Mucosa of descending colon (tissue), 3 donors: ENCODE results near the gene ZNF280D. TPM values are rescaled to one million over a fixed set of nuclear protein-coding genes. Genes with fewer than 3 reads are reported as not detected.

Experiments used
- ATAC-seq: fragments of 200-7000 bp; cut with Tn5 transposase; one replicate; pipeline ENCODE4 v1.9.1; 2020; ENCODE audit warnings: mild to moderate bottlenecking, moderate library complexity
- DNase-seq, 3 donors: peaks; one replicate each; pipeline ENCODE4 v3.0.0-alpha.2; 2020
- H3K36me3 ChIP-seq: fragments of 200-600 bp; one replicate; pipeline ENCODE4 v1.8.0; 2021; ENCODE audit warnings: low read depth, mild to moderate bottlenecking
- H3K4me1 ChIP-seq: fragments of 200-600 bp; one replicate; pipeline ENCODE4 v1.8.0; 2021; ENCODE audit warnings: low read depth, mild to moderate bottlenecking
- H3K4me3 ChIP-seq: fragments of 200-600 bp; one replicate; pipeline ENCODE4 v1.8.0; 2021; ENCODE audit warnings: mild to moderate bottlenecking
- H3K9me3 ChIP-seq: fragments of 200-600 bp; one replicate; pipeline ENCODE4 v1.8.0; 2021; ENCODE audit warnings: mild to moderate bottlenecking
- intact Hi-C, 2 donors: fragments of 100-400 bp; cut with DNase I in 1 of 2; cut with micrococcal nuclease in 1 of 2; formaldehyde crosslinking; loops; one replicate each; pipeline versions ENCODE4 v1.11.0 to v1.11.1; 2022; cut with DNase I, micrococcal nuclease
- total RNA-seq, 3 donors: library from RNA; stranded (reverse); fragmentation: NEBNext Ultra II Directional in 2 of 3; extraction: Animal tissue kit (Norgen Biotek cat#: 25700) in 2 of 3; gene quantifications; one replicate each; pipeline versions ENCODE4 v1.2.1 to v1.2.4, GENCODE V29; 2021 to 2023
- TF ChIP-seq, protein P1 (sequence below): fragments of 200-600 bp; IDR thresholded peaks from one replicate; pipeline ENCODE4 v1.8.0; 2022; ENCODE audit warnings: antibody characterized with exemption, mild to moderate bottlenecking
- donor health status: DM: no; HTN: no; CAD: no; lungs with moderate emphysema.
- donor health status: DM: no; HTN: no; CAD: no.
- donor health status: DM: no; HTN: yes; CAD: no.

Gene ZNF280D
- total RNA-seq, 3 donors from 2014 or later = 29.6 to 51.0 (median 39.8) TPM

DNA sequence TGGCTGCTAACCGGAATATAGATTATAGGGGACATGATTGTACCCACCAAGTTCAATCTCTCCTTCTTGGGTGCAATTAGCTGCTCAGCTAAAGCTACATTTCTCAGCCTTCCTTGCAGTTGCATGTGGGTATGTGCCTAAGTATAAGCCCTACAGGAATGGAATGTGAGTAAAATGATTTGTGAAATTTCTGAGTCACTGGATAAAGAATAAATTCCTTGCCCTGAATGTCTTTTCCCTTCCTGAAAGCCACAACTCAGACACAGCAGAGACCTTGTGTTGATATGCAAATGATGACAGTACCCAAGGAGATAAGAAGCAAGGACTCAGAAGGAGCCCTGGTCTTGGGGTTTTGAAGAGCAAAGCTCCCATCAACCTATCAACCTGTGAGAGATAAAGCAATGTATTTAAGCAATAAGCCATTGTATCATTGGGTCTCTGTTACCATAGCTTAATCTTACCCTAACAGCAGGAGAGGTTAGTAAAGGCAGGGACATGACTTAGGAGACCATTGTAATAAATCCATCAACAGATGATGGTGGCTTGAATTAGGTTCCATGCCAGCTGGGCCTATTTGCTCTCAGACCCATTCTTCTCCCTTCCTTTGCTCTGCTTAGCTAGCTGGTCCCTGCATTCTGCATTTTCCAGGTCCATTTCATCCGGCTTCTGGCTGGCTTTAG lies 25.6 kb upstream of the ZNF280D start:
- TF ChIP-seq, protein P1, sequence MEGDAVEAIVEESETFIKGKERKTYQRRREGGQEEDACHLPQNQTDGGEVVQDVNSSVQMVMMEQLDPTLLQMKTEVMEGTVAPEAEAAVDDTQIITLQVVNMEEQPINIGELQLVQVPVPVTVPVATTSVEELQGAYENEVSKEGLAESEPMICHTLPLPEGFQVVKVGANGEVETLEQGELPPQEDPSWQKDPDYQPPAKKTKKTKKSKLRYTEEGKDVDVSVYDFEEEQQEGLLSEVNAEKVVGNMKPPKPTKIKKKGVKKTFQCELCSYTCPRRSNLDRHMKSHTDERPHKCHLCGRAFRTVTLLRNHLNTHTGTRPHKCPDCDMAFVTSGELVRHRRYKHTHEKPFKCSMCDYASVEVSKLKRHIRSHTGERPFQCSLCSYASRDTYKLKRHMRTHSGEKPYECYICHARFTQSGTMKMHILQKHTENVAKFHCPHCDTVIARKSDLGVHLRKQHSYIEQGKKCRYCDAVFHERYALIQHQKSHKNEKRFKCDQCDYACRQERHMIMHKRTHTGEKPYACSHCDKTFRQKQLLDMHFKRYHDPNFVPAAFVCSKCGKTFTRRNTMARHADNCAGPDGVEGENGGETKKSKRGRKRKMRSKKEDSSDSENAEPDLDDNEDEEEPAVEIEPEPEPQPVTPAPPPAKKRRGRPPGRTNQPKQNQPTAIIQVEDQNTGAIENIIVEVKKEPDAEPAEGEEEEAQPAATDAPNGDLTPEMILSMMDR = no peak
- Histone ChIP-seq H3K9me3 (no peaks in the 10 kb centered on the region), H3K4me1 (no peaks in the 10 kb centered on the region), H3K4me3 (no peak overlapping the region), H3K36me3 (no peaks in the 10 kb centered on the region)
- no peak for DNase-seq
- no peak for ATAC-seq
- intact Hi-C loops = no loop called here

DNA sequence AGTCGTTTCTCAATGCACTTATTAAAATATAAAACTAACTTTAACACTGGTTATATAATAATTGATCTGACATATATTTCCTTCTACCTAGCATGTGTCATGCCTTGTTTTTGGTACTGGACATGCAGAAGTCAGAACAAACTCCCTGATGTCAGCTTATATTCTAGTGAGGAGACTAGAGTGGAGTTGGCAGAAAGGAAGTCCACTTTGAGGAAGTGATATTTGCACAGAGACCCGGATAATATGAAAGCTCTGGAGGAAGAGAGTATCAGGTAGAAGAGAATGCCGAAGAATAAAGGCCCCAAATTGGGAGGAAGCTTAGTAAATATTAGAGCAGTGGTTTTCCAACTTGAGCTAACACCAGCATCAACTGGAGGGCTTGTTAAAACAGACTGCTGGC lies 24.6 kb upstream of the ZNF280D start:
- intact Hi-C loops = no loop called here
- ATAC-seq (no peak), DNase-seq (no peak)
- H3K36me3 ChIP-seq = no peaks in the 10 kb centered on the region
- H3K4me3 ChIP-seq = no peak overlapping the region
- TF ChIP-seq, protein P1 = no peak
- H3K4me1 ChIP-seq = no peaks in the 10 kb centered on the region
- no peaks in the 10 kb centered on the region for H3K9me3 ChIP-seq

DNA sequence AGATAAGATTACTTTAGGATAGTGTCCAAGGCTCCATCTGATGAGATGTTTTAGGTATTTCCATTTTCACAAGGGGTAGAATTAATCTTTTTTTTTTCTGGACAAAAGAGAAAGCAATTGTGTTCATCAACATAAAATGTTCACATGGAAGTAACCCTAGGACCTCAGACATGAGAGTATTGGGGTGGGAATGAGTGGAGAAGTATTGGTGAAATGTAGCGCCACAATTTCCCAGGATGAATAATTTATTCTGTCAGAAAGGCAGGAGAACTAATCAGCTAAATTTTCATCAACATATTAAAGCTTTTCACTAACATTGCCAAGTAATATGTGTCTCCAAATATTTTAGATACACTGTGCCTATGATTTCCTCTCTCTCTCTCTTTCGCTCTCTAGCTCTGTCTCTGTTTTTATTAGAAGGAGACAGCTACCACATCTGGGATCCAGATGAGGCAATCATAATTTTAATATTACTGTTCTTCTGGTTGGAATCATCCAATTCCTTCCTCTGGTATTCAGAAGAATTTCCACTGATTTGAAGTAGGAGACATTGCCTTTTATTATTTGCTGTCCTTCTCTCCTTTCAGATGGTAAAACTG lies 21.6 kb upstream of the ZNF280D start:
- Histone ChIP-seq H3K36me3 (no peaks in the 10 kb centered on the region), H3K4me3 (no peak overlapping the region), H3K4me1 (no peaks in the 10 kb centered on the region), H3K9me3 (no peaks in the 10 kb centered on the region)
- TF ChIP-seq, protein P1 = no peak
- DNase-seq = no peak
- intact Hi-C loops = no loop called here
- ATAC-seq = no peak

DNA sequence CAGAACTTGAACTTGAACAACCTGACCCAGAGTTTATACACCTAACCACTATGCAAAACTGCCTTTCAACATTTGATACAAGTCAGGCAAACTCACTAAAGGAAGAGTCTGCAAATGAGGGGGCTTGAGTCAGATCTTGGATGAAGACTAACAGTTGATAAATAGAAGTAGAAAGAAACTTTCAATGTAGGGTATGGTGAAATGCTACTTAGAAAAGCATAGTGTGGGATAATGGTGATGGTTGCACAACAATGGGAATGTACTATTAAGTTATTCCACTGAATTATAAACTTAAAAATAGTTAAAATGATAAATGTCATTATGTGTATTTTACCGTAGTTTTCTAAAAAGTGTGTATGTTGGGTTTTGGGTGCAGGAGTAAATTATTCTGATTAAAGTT lies 19.7 kb upstream of the ZNF280D start:
- DNase-seq = no peak
- TF ChIP-seq, protein P1 = no peak
- no peak for ATAC-seq

DNA sequence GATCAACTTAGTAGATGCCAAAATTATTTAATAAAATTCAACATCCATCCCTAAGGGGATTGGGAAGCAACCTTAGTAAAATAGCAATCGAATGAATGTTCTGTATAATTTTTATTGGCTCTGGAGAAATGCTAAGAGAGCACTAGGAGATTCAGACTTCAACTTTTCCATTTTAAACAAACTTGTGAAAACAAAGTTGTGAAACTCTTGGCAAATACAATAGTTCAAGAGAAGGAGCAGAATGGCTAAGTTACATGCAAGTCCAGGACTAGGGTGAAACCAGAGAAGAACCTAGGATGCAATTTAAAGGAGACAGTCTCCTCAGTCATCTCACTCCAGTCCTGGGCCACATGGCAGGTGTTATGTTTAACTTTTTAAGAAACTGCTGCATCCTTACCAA lies 16.7 kb upstream of the ZNF280D start:
- Histone ChIP-seq H3K4me3 (no peak overlapping the region), H3K9me3 (no peaks in the 10 kb centered on the region), H3K4me1 (no peaks in the 10 kb centered on the region), H3K36me3 (no peaks in the 10 kb centered on the region)
- intact Hi-C loops = no loop called here
- DNase-seq (no peak), ATAC-seq (no peak)
- TF ChIP-seq, protein P1 = no peak

More for the DNA sequence above, 19.7 kb upstream of the ZNF280D start:
- intact Hi-C loops = no loop called here
- Histone ChIP-seq H3K4me3 (no peak overlapping the region), H3K9me3 (no peaks in the 10 kb centered on the region), H3K4me1 (no peaks in the 10 kb centered on the region), H3K36me3 (no peaks in the 10 kb centered on the region)
